ENCODE measurements around the gene ZNF581. TPM values are rescaled to one million over a fixed set of nuclear protein-coding genes. Genes with fewer than 3 reads are reported as not detected.
A peak's percentile ranks its signal among the peaks of the same experiment; 100 is the strongest.

ZNF581 gene
- total RNA-seq, 3 donors from 2014 or later, result 10.7 to 16.8 (median 16.7) TPM

- intact Hi-C loops (cut with DNase I; ENCODE audit: low total_unique reads), result no loop called here
- DNase-seq (ENCODE audit: low spot score in 2 of 2), result no peak
- Histone ChIP-seq H3K27me3 (no peaks in the 10 kb centered on the region), H3K9me3 (no peaks in the 10 kb centered on the region), H3K4me1 (no peaks in the 10 kb centered on the region), H3K27ac (no peak overlapping the region), H3K36me3 (peaks cover 22% of the 10 kb centered on the region), H3K4me3 (no peak overlapping the region)
- TF ChIP-seq CTCF (IDR thresholded peaks at IDR 0.05), result no peak
- TF ChIP-seq POLR2A (IDR thresholded peaks at IDR 0.05), result no peak
- no peak for TF ChIP-seq POLR2AphosphoS5 (IDR thresholded peaks at IDR 0.05)
Measured at GRCh38 chr19:55615543-55616394, 27.7 kb upstream of the ZNF581 start.

- intact Hi-C loops (cut with DNase I; ENCODE audit: low total_unique reads), result no loop called here
- peak overlapping the region in 2 of 3 donors; percentile 1 to 5 for H3K4me3 ChIP-seq
- H3K27me3 ChIP-seq, result no peaks in the 10 kb centered on the region
- peaks cover 22% of the 10 kb centered on the region for H3K36me3 ChIP-seq
- H3K27ac ChIP-seq, result no peak overlapping the region
- no peaks in the 10 kb centered on the region for H3K9me3 ChIP-seq
- DNase-seq (ENCODE audit: low spot score in 2 of 2), result no peak
- no peaks in the 10 kb centered on the region for H3K4me1 ChIP-seq
- TF ChIP-seq POLR2A (IDR thresholded peaks at IDR 0.05) (no peak), CTCF (IDR thresholded peaks at IDR 0.05) (no peak), POLR2AphosphoS5 (IDR thresholded peaks at IDR 0.05) (no peak)
Measured at GRCh38 chr19:55616395-55616875, 27.0 kb upstream of the ZNF581 start.

- H3K36me3 ChIP-seq, result peaks cover 22% of the 10 kb centered on the region
- H3K9me3 ChIP-seq, result no peaks in the 10 kb centered on the region
- DNase-seq (ENCODE audit: low spot score in 2 of 2), result no peak
- H3K4me3 ChIP-seq, result no peak overlapping the region
- H3K4me1 ChIP-seq, result no peaks in the 10 kb centered on the region
- TF ChIP-seq POLR2A (IDR thresholded peaks at IDR 0.05) (no peak), POLR2AphosphoS5 (IDR thresholded peaks at IDR 0.05) (no peak), CTCF (IDR thresholded peaks at IDR 0.05) (no peak)
- intact Hi-C loops (cut with DNase I; ENCODE audit: low total_unique reads), result no loop called here
- H3K27me3 ChIP-seq, result no peaks in the 10 kb centered on the region
- peak overlapping the region; percentile 6 to 58 for H3K27ac ChIP-seq
Measured at GRCh38 chr19:55617426-55617825, 26.0 kb upstream of the ZNF581 start.

GRCh38 chr19:55618426-55618825, 25.0 kb upstream of the ZNF581 start:
- no peak for TF ChIP-seq POLR2AphosphoS5 (IDR thresholded peaks at IDR 0.05)
- no peak for TF ChIP-seq POLR2A (IDR thresholded peaks at IDR 0.05)
- no peak for TF ChIP-seq CTCF (IDR thresholded peaks at IDR 0.05)
- Histone ChIP-seq H3K27ac (no peak overlapping the region), H3K27me3 (no peaks in the 10 kb centered on the region), H3K4me3 (no peak overlapping the region), H3K36me3 (peaks cover 22% of the 10 kb centered on the region), H3K9me3 (no peaks in the 10 kb centered on the region), H3K4me1 (no peaks in the 10 kb centered on the region)
- DNase-seq (ENCODE audit: low spot score in 2 of 2), result no peak
- intact Hi-C loops (cut with DNase I; ENCODE audit: low total_unique reads), result no loop called here

GRCh38 chr19:55619286-55619685, 24.2 kb upstream of the ZNF581 start:
- intact Hi-C loops (cut with DNase I; ENCODE audit: low total_unique reads), result no loop called here
- Histone ChIP-seq H3K9me3 (no peaks in the 10 kb centered on the region), H3K36me3 (peaks cover 17% of the 10 kb centered on the region), H3K4me3 (no peak overlapping the region), H3K4me1 (no peaks in the 10 kb centered on the region), H3K27me3 (no peaks in the 10 kb centered on the region), H3K27ac (no peak overlapping the region)
- DNase-seq (ENCODE audit: low spot score in 2 of 2), result no peak
- TF ChIP-seq POLR2AphosphoS5 (IDR thresholded peaks at IDR 0.05), result no peak
- no peak for TF ChIP-seq CTCF (IDR thresholded peaks at IDR 0.05)
- no peak for TF ChIP-seq POLR2A (IDR thresholded peaks at IDR 0.05)
